Fibroblast of lung (primary cell): Measurements from ENCODE around the gene RTKN.

Source experiments
- EZH2 ChIP-seq: IDR thresholded peaks from 2 replicates; pipeline ENCODE4 v1.5.1; 2012; ENCODE audit warnings: low read length, control low read depth, mild to moderate bottlenecking; ENCODE audit errors: missing control alignments
- TF ChIP-seq, protein P1 (sequence below), 2 donors: IDR thresholded peaks in 1 of 2; conservative IDR thresholded peaks in 1 of 2; 1 replicate in 1 of 2; 2 replicates in 1 of 2; pipeline ENCODE4 v1.5.1; 2011 to 2012; ENCODE audit warnings: low read length in 2 of 2, control low read depth in 1 of 2, inconsistent platforms in 1 of 2, low read depth in 1 of 2, mild to moderate bottlenecking in 1 of 2

DNA sequence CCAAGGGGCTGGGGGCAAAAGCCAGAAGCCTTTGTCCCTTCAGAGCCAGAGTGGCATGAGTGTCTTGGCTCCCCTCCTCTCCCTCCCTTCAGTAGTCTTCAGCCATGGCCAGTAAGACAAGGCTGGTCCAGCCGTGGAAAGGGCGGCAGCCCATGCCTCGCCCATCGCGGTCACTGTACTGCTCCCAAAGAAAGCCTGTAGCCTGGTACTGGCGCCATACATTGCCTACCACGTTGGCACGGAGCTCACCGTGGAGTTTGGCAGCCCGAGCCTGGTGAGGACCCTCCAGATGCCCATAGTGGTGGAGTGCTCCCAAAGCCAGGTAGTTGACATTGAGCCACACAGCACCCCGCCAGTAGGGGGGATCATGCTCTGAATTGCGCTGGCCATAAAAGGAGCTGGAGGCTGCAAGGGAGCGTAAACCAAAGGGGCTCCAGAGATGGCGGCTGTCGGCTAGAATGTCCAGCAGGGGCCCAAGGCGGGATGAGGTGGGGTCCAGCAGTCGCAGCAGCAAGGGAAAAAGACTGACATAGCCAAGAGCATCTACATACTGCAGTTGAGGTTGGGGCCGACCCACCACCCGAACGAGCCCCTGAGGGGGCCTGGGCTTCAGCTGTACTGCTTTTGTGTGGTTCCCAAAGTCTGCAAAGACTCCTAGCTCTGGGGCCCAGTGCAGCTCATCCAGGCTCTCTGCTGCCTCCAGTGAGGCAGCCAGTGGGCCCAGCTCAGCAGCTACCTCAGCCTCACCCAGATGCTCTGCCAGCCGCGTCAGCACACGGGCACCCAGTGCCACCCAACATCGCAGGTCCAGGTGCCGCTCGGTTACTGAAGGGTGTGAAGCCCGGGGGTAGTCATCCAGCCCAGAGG lies 19.7 kb upstream of the RTKN start:
- TF ChIP-seq, protein P1, sequence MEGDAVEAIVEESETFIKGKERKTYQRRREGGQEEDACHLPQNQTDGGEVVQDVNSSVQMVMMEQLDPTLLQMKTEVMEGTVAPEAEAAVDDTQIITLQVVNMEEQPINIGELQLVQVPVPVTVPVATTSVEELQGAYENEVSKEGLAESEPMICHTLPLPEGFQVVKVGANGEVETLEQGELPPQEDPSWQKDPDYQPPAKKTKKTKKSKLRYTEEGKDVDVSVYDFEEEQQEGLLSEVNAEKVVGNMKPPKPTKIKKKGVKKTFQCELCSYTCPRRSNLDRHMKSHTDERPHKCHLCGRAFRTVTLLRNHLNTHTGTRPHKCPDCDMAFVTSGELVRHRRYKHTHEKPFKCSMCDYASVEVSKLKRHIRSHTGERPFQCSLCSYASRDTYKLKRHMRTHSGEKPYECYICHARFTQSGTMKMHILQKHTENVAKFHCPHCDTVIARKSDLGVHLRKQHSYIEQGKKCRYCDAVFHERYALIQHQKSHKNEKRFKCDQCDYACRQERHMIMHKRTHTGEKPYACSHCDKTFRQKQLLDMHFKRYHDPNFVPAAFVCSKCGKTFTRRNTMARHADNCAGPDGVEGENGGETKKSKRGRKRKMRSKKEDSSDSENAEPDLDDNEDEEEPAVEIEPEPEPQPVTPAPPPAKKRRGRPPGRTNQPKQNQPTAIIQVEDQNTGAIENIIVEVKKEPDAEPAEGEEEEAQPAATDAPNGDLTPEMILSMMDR (conservative IDR thresholded peaks at IDR 0.05 in 1 of 2, IDR thresholded peaks at IDR 0.05 in 1 of 2; ENCODE audit: low read depth in 1 of 2, low read length in 2 of 2) = peak in 1 of 2 donors; percentile 6
- no peak for TF ChIP-seq EZH2
